D721Med (cell line): ENCODE data around the gene FAM135A.

ENCODE experiments used
- DNase-seq: peaks from one replicate; pipeline ENCODE4 v3.0.0; 2011; ENCODE audit warnings: low spot score; ENCODE audit not compliant: insufficient read length
- FAIRE-seq: peaks from 2 replicates; lab custom pipeline; 2011; peaks lifted over from hg19 to GRCh38; lab: Jason Lieb, UNC
- CTCF ChIP-seq: IDR thresholded peaks from 2 replicates; pipeline ENCODE4 v1.5.1; 2012; ENCODE audit warnings: mild to moderate bottlenecking, control low read depth; ENCODE audit not compliant: insufficient read depth; ENCODE audit errors: missing control alignments

The FAM135A gene

GRCh38 chr6:70375882-70376281 is 37.4 kb upstream of the FAM135A start:
- no peak for FAIRE-seq
- no peak for DNase-seq
- TF ChIP-seq CTCF, result peak; percentile 39

GRCh38 chr6:70376628-70377027 is 36.7 kb upstream of the FAM135A start:
- TF ChIP-seq CTCF, result no peak
- no peak for FAIRE-seq

GRCh38 chr6:70377372-70377771 is 35.9 kb upstream of the FAM135A start:
- no peak for TF ChIP-seq CTCF
- no peak for DNase-seq
- no peak for FAIRE-seq

More at GRCh38 chr6:70376628-70377027, 36.7 kb upstream of the FAM135A start:
- DNase-seq, result no peak

- no peak for DNase-seq
These were observed 33.8 kb upstream of the FAM135A start for GRCh38 chr6:70379473-70380013.

GRCh38 chr6:70380252-70380651 is 33.1 kb upstream of the FAM135A start:
- FAIRE-seq, result no peak
- no peak for TF ChIP-seq CTCF
- no peak for DNase-seq

More at GRCh38 chr6:70379473-70380013, 33.8 kb upstream of the FAM135A start:
- no peak for FAIRE-seq
- TF ChIP-seq CTCF, result no peak

- TF ChIP-seq CTCF, result no peak
- no peak for DNase-seq
- FAIRE-seq, result no peak
These were observed 32.4 kb upstream of the FAM135A start for GRCh38 chr6:70380771-70381416.

- FAIRE-seq, result no peak
- TF ChIP-seq CTCF, result no peak
- no peak for DNase-seq
These were observed 31.9 kb upstream of the FAM135A start for GRCh38 chr6:70381417-70381782.
